SK-N-SH treated with all-trans-retinoic acid at 6 μM for 48 hours (cell line): ENCODE results near the gene PRDM7.

Experiments used
- ARNTL ChIP-seq: fragments of 450-650 bp; formaldehyde crosslinking; IDR thresholded peaks from 2 replicates; pipeline ENCODE4 v1.5.0; 2020; ENCODE audit warnings: low read depth, mild to moderate bottlenecking, moderate library complexity, borderline replicate concordance
- BACH2 ChIP-seq: fragments of 250-450 bp; sonication (Bioruptor Pico); IDR thresholded peaks from 2 replicates; pipeline ENCODE4 v1.9.0; 2021; ENCODE audit warnings: mild to moderate bottlenecking, borderline replicate concordance
- ESRRG ChIP-seq: fragments of 250-450 bp; sonication (Bioruptor Pico); IDR thresholded peaks from 2 replicates; pipeline ENCODE4 v1.6.1; 2021; ENCODE audit warnings: mild to moderate bottlenecking
- GLIS3 ChIP-seq: fragments of 250-450 bp; sonication (Bioruptor Pico); IDR thresholded peaks from 2 replicates; pipeline ENCODE4 v1.5.0; 2020; ENCODE audit warnings: mild to moderate bottlenecking, moderate library complexity
- ISL1 ChIP-seq: fragments of 250-450 bp; sonication (Bioruptor Pico); IDR thresholded peaks from 2 replicates; pipeline ENCODE4 v2.1.2; 2022; ENCODE audit warnings: mild to moderate bottlenecking, moderate library complexity
- PPARA ChIP-seq: fragments of 250-450 bp; sonication (Bioruptor Pico); IDR thresholded peaks from 2 replicates; pipeline ENCODE4 v1.5.0; 2020; ENCODE audit warnings: mild to moderate bottlenecking, borderline replicate concordance
- RARB ChIP-seq: fragments of 250-450 bp; sonication (Bioruptor Pico); IDR thresholded peaks from 2 replicates; pipeline ENCODE4 v1.8.0; 2021; ENCODE audit warnings: mild to moderate bottlenecking, moderate library complexity
- SNAI2 ChIP-seq: fragments of 250-450 bp; sonication (Bioruptor Pico); IDR thresholded peaks from 2 replicates; pipeline ENCODE4 v1.5.0; 2020; ENCODE audit warnings: mild to moderate bottlenecking, moderate library complexity
- TCF4 ChIP-seq: fragments of 250-450 bp; sonication (Bioruptor Pico); IDR thresholded peaks from 2 replicates; pipeline ENCODE4 v1.8.0; 2021; ENCODE audit warnings: mild to moderate bottlenecking, moderate library complexity, borderline replicate concordance
- TOX ChIP-seq: fragments of 250-450 bp; sonication (Bioruptor Pico); IDR thresholded peaks from 2 replicates; pipeline ENCODE4 v1.8.0; 2021; ENCODE audit warnings: mild to moderate bottlenecking, moderate library complexity, borderline replicate concordance
- TF ChIP-seq, protein P1 (sequence below): fragments of 250-450 bp; sonication (Bioruptor Pico); IDR thresholded peaks from 2 replicates; pipeline ENCODE4 v1.8.0; 2020; ENCODE audit warnings: mild to moderate bottlenecking, moderate library complexity, borderline replicate concordance
- TF ChIP-seq, protein P2 (sequence below): fragments of 250-450 bp; sonication (Bioruptor Pico); IDR thresholded peaks from 2 replicates; pipeline ENCODE4 v1.5.0; 2020; ENCODE audit warnings: mild to moderate bottlenecking, moderate library complexity

DNA sequence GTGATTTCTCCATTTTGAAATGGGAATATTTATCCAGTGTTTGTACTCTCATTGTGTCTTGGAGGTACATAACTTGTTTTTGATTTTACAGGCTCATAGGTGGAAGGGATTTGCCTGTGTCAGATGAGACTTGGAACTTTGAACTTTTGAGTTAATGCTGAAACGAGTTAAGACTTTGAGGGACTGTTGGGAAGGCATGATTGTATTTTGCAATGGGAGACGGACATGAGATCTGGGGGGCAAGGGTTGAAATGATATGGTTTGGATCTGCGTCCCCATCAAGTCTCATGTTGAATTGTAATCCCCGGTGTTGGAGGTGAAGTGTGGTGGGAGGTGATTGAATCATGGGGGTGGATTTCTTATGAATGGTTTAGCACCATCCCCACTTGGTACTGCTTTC is 21.8 kb downstream of the PRDM7 start:
- TF ChIP-seq TCF4 (CRISPR knock-in tag) (no peak), BACH2 (CRISPR knock-in tag) (no peak), ISL1 (no peak), ARNTL (CRISPR knock-in tag) (no peak), ESRRG (CRISPR knock-in tag) (no peak), GLIS3 (no peak), SNAI2 (no peak), PPARA (CRISPR knock-in tag) (no peak), TOX (CRISPR knock-in tag) (no peak), RARB (CRISPR knock-in tag) (no peak)
- TF ChIP-seq, protein P1, sequence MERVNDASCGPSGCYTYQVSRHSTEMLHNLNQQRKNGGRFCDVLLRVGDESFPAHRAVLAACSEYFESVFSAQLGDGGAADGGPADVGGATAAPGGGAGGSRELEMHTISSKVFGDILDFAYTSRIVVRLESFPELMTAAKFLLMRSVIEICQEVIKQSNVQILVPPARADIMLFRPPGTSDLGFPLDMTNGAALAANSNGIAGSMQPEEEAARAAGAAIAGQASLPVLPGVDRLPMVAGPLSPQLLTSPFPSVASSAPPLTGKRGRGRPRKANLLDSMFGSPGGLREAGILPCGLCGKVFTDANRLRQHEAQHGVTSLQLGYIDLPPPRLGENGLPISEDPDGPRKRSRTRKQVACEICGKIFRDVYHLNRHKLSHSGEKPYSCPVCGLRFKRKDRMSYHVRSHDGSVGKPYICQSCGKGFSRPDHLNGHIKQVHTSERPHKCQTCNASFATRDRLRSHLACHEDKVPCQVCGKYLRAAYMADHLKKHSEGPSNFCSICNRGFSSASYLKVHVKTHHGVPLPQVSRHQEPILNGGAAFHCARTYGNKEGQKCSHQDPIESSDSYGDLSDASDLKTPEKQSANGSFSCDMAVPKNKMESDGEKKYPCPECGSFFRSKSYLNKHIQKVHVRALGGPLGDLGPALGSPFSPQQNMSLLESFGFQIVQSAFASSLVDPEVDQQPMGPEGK (CRISPR knock-in tag) = no peak
- TF ChIP-seq, protein P2, sequence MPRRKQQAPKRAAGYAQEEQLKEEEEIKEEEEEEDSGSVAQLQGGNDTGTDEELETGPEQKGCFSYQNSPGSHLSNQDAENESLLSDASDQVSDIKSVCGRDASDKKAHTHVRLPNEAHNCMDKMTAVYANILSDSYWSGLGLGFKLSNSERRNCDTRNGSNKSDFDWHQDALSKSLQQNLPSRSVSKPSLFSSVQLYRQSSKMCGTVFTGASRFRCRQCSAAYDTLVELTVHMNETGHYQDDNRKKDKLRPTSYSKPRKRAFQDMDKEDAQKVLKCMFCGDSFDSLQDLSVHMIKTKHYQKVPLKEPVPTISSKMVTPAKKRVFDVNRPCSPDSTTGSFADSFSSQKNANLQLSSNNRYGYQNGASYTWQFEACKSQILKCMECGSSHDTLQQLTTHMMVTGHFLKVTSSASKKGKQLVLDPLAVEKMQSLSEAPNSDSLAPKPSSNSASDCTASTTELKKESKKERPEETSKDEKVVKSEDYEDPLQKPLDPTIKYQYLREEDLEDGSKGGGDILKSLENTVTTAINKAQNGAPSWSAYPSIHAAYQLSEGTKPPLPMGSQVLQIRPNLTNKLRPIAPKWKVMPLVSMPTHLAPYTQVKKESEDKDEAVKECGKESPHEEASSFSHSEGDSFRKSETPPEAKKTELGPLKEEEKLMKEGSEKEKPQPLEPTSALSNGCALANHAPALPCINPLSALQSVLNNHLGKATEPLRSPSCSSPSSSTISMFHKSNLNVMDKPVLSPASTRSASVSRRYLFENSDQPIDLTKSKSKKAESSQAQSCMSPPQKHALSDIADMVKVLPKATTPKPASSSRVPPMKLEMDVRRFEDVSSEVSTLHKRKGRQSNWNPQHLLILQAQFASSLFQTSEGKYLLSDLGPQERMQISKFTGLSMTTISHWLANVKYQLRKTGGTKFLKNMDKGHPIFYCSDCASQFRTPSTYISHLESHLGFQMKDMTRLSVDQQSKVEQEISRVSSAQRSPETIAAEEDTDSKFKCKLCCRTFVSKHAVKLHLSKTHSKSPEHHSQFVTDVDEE = no peak
